H1 (cell line): ENCODE data around the gene ZMYM2.

Source experiments
- CTBP2 ChIP-seq: IDR thresholded peaks from 2 replicates; pipeline ENCODE4 v1.7.0; 2011; ENCODE audit warnings: borderline replicate concordance, mild to moderate bottlenecking, moderate library complexity, mixed read lengths, low read length; ENCODE audit not compliant: insufficient read depth, insufficient read length
- EZH2 ChIP-seq: fragments of 200-600 bp; sonication (generic); IDR thresholded peaks from 2 replicates; pipeline ENCODE4 v1.7.1; 2012; ENCODE audit warnings: low read depth, mild to moderate bottlenecking, moderate library complexity, low read length, inconsistent platforms; ENCODE audit not compliant: severe bottlenecking
- HDAC2 ChIP-seq, 2 experiments: fragments of 300-600 bp in 1 of 2; sonication (generic) in 1 of 2; IDR thresholded peaks; 2 replicates each; pipeline ENCODE4 v1.6.1; 2011 to 2012; ENCODE audit warnings: low read depth in 2 of 2, low read length in 2 of 2, mild to moderate bottlenecking in 2 of 2, moderate library complexity in 2 of 2, borderline replicate concordance in 1 of 2, inconsistent platforms in 1 of 2
- JUND ChIP-seq: IDR thresholded peaks from 2 replicates; pipeline ENCODE4 v1.6.1; 2011; ENCODE audit warnings: mild to moderate bottlenecking, improper control_type of control experiment, low read length
- KDM1A ChIP-seq: fragments of 200-600, 300-600 bp; sonication (generic); IDR thresholded peaks from 2 replicates; pipeline ENCODE4 v1.7.1; 2016; ENCODE audit warnings: mild to moderate bottlenecking, low read length, borderline replicate concordance
- POLR2A ChIP-seq, 2 experiments: IDR thresholded peaks; 1 replicate in 1 of 2; 2 replicates in 1 of 2; pipeline ENCODE4 v1.6.1; 2011; ENCODE audit warnings: low read depth in 2 of 2, low read length in 2 of 2, mild to moderate bottlenecking in 2 of 2; ENCODE audit errors: control extremely low read depth in 1 of 2
- RFX5 ChIP-seq: IDR thresholded peaks from 2 replicates; pipeline ENCODE4 v1.6.1; 2011; ENCODE audit warnings: low read depth, low read length, improper control_type of control experiment, borderline replicate concordance
- RNF2 ChIP-seq: fragments of 200-900, 300-1000 bp; sonication (generic); IDR thresholded peaks from 2 replicates; pipeline ENCODE4 v1.7.1; 2016; ENCODE audit warnings: borderline replicate concordance, low read depth, mild to moderate bottlenecking, antibody characterized with exemption, low read length; ENCODE audit not compliant: poor library complexity, severe bottlenecking; ENCODE audit errors: missing control alignments
- TF ChIP-seq, protein P1 (sequence below), 3 experiments: IDR thresholded peaks; 1 replicate in 2 of 3; 2 replicates in 1 of 3; pipeline versions ENCODE4 v1.5.1 to v1.6.1; 2011; ENCODE audit warnings: low read length in 3 of 3, mild to moderate bottlenecking in 3 of 3, inconsistent platforms in 2 of 3, low read depth in 1 of 3, moderate library complexity in 1 of 3; ENCODE audit not compliant: insufficient read depth in 1 of 3; ENCODE audit errors: control extremely low read depth in 1 of 3
- TF ChIP-seq, protein P2 (sequence below): IDR thresholded peaks from 2 replicates; pipeline ENCODE4 v1.6.1; 2011; ENCODE audit warnings: low read length, improper control_type of control experiment
- TF ChIP-seq, protein P3 (sequence below): IDR thresholded peaks from 2 replicates; pipeline ENCODE4 v1.6.1; 2012; ENCODE audit warnings: inconsistent platforms

DNA sequence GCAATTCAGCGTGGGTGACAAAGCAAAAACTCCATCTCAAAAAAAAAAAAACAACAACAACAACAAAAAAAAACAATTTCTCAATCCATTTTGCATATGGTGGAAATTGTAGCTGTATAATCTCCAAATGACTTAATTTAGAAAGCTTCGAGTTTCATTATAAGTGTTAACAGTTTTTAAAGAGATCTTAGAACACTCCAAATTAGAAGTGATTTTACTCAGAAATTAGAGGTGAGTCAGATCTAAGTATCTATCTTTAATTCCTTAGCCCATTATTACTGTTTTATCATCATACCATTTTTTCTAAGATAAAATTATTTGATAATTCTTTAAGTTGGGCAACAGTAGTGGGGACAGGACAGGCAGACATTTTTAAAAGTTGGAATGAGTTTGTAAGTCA, 60.5 kb downstream of the ZMYM2 start:
- no peak for TF ChIP-seq CTBP2
- no peak for TF ChIP-seq POLR2A (IDR thresholded peaks at IDR 0.05; ENCODE audit: control extremely low read depth in 1 of 2, low read depth in 2 of 2, low read length in 2 of 2)
- no peak for TF ChIP-seq KDM1A
- TF ChIP-seq, protein P1, sequence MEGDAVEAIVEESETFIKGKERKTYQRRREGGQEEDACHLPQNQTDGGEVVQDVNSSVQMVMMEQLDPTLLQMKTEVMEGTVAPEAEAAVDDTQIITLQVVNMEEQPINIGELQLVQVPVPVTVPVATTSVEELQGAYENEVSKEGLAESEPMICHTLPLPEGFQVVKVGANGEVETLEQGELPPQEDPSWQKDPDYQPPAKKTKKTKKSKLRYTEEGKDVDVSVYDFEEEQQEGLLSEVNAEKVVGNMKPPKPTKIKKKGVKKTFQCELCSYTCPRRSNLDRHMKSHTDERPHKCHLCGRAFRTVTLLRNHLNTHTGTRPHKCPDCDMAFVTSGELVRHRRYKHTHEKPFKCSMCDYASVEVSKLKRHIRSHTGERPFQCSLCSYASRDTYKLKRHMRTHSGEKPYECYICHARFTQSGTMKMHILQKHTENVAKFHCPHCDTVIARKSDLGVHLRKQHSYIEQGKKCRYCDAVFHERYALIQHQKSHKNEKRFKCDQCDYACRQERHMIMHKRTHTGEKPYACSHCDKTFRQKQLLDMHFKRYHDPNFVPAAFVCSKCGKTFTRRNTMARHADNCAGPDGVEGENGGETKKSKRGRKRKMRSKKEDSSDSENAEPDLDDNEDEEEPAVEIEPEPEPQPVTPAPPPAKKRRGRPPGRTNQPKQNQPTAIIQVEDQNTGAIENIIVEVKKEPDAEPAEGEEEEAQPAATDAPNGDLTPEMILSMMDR (IDR thresholded peaks at IDR 0.05; ENCODE audit: control extremely low read depth in 1 of 3, insufficient read depth in 1 of 3, low read depth in 1 of 3, low read length in 3 of 3) = no peak
- TF ChIP-seq EZH2 = no peak
- TF ChIP-seq JUND = no peak
- no peak for TF ChIP-seq HDAC2 (IDR thresholded peaks at IDR 0.05; ENCODE audit: borderline replicate concordance in 1 of 2, low read depth in 2 of 2, low read length in 2 of 2)
- TF ChIP-seq RNF2 = no peak
- TF ChIP-seq, protein P2, sequence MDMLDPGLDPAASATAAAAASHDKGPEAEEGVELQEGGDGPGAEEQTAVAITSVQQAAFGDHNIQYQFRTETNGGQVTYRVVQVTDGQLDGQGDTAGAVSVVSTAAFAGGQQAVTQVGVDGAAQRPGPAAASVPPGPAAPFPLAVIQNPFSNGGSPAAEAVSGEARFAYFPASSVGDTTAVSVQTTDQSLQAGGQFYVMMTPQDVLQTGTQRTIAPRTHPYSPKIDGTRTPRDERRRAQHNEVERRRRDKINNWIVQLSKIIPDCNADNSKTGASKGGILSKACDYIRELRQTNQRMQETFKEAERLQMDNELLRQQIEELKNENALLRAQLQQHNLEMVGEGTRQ = no peak
- TF ChIP-seq, protein P3, sequence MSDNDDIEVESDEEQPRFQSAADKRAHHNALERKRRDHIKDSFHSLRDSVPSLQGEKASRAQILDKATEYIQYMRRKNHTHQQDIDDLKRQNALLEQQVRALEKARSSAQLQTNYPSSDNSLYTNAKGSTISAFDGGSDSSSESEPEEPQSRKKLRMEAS = no peak
- no peak for TF ChIP-seq RFX5
